Measurements from ENCODE around the gene DISC1. TPM values are rescaled to one million over a fixed set of nuclear protein-coding genes. Genes with fewer than 3 reads are reported as not detected.
A peak's percentile ranks its signal among the peaks of the same experiment; 100 is the strongest.

Gene DISC1
- total RNA-seq, 1 experiment from 2014 or later: 0.36 TPM

- H3K4me3 ChIP-seq (ENCODE audit: low read depth in 2 of 2, low read length in 2 of 2): no peak overlapping the region
- ChIA-PET CTCF (no interaction called here), POLR2A (no interaction called here)
- in situ Hi-C loops (cut with HindIII; ENCODE audit: low pct_unique_long_range_greater_than_20kb, low sequenced_read_pairs): no loop called here
- BruUV-seq (replicated peaks): no TSS peak
- H3K27ac ChIP-seq (ENCODE audit: low read length): 0 out of 2 replicates have a peak overlapping the region, but pooled peaks have one; percentile 36
- H3K27me3 ChIP-seq (ENCODE audit: control insufficient read depth, insufficient read depth, low read length): no peaks in the 10 kb centered on the region
- ATAC-seq (peak; percentile 97), DNase-seq (ENCODE audit: low read depth, low spot score) (peak; percentile 89)
- TF ChIP-seq SIN3A (IDR thresholded peaks at IDR 0.05; ENCODE audit: borderline replicate concordance, insufficient read depth, low read depth, low read length): no peak
- TF ChIP-seq REST (IDR thresholded peaks at IDR 0.05; ENCODE audit: insufficient read depth in 1 of 2, low read depth in 2 of 2, low read length in 1 of 2): no peak
- no peak for TF ChIP-seq TCF7L2 (IDR thresholded peaks at IDR 0.05; ENCODE audit: low read depth, low read length)
- no peak for TF ChIP-seq POLR2AphosphoS5 (IDR thresholded peaks at IDR 0.05; ENCODE audit: low read depth, low read length)
- TF ChIP-seq CTCF (IDR thresholded peaks at IDR 0.05): no peak
- H3K36me3 ChIP-seq (ENCODE audit: control insufficient read depth, insufficient read depth, low read length): no peaks in the 10 kb centered on the region
- intact Hi-C loops (cut with micrococcal nuclease; ENCODE audit: unreplicated experiment): no loop called here
- peaks cover 9% of the 10 kb centered on the region for H3K4me1 ChIP-seq (ENCODE audit: control insufficient read depth, insufficient read depth, low read length)
- no peaks in the 10 kb centered on the region for H3K9me3 ChIP-seq (ENCODE audit: control insufficient read depth, insufficient read depth, low read depth, low read length)
Observed at GRCh38 chr1:231828182-231828920, 201.8 kb downstream of the DISC1 start.

GRCh38 chr1:231829332-231829731 is 202.7 kb downstream of the DISC1 start:
- no peaks in the 10 kb centered on the region for H3K27me3 ChIP-seq (ENCODE audit: control insufficient read depth, insufficient read depth, low read length)
- no peak overlapping the region for H3K27ac ChIP-seq (ENCODE audit: low read length)
- H3K4me1 ChIP-seq (ENCODE audit: control insufficient read depth, insufficient read depth, low read length): peaks cover 9% of the 10 kb centered on the region
- in situ Hi-C loops (cut with HindIII; ENCODE audit: low pct_unique_long_range_greater_than_20kb, low sequenced_read_pairs) (no loop called here), intact Hi-C loops (cut with micrococcal nuclease; ENCODE audit: unreplicated experiment) (no loop called here)
- DNase-seq (ENCODE audit: low read depth, low spot score): no peak
- H3K36me3 ChIP-seq (ENCODE audit: control insufficient read depth, insufficient read depth, low read length): no peaks in the 10 kb centered on the region
- ATAC-seq: no peak
- no peaks in the 10 kb centered on the region for H3K9me3 ChIP-seq (ENCODE audit: control insufficient read depth, insufficient read depth, low read depth, low read length)
- ChIA-PET CTCF (no interaction called here), POLR2A (no interaction called here)
- no peak overlapping the region for H3K4me3 ChIP-seq (ENCODE audit: low read depth in 2 of 2, low read length in 2 of 2)
- TF ChIP-seq POLR2AphosphoS5 (IDR thresholded peaks at IDR 0.05; ENCODE audit: low read depth, low read length) (no peak), CTCF (IDR thresholded peaks at IDR 0.05) (no peak), TCF7L2 (IDR thresholded peaks at IDR 0.05; ENCODE audit: low read depth, low read length) (no peak), REST (IDR thresholded peaks at IDR 0.05; ENCODE audit: insufficient read depth in 1 of 2, low read depth in 2 of 2, low read length in 1 of 2) (no peak), SIN3A (IDR thresholded peaks at IDR 0.05; ENCODE audit: borderline replicate concordance, insufficient read depth, low read depth, low read length) (no peak)
- no TSS peak for BruUV-seq (replicated peaks)
